Suppressor macrophage treated with lipopolysaccharide for 4 hours (primary cell): ENCODE measurements around the gene CCDC68.
A peak's percentile ranks its signal among the peaks of the same experiment; 100 is the strongest.

Source experiments
- DNase-seq: peaks from one replicate; pipeline ENCODE4 v3.0.0-alpha.2; 2020

The CCDC68 gene

DNA sequence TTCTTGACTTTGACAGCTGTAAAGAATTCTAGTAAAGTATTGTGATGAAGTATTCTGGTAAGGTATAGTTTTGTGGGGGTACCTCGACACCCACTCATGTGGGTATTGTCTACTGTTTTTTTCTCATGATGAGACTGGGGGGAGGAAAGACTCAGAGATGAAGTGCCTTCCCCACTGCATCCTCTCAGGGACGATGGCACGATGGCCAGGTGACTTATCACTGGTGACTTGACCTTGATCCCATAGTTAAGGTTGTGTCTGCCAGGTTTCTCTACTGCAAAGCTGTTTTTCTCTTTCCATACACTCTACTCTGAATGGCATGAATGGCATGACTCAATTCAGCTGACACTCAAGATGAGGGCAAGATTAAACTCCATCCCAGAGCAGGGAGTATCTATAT is 936 bp upstream of the CCDC68 start:
- no peak for DNase-seq

DNA sequence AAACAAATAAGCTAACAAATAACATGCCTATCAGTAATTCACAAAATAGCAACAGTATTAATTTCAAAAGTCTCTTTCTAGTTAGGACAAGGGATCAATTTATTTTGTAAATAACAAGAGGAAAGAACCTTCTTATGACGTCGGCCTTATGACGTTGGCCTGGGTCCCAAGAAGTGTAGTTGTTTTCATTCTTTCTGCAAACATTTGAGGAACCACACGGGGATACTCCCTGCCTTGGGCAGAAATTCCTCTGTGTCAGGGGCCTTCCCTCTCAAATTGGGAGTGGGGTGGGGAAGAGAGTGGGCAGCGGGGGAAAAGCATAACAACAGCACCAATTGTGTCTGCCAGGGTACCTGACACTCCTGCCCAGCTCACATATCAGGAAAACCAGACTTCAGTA is 1.3 kb downstream of the CCDC68 start:
- DNase-seq, result no peak

DNA sequence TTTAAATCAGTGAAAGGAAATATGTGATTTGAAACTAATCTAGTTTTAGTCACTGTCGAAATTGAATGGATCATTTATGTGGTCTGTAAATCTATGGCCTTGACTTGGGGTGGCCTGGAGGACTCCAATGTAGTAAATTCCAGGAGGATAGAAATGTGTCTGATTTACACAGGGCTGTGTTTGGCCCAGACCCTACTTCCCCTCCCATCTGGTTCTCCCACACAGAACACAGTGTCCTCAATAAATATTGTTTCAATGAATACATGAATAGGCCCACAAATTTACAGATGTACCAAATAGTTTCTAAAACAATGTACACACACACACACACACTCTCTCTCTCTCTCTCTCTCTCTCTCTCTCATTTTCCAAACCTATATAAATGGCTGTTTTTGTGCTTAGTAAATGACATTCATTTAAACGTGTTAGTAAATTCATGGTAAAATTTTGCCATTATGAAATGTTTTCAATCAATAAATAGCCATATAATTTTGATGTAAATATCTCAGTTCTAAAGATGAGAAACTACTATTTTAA is 1.9 kb downstream of the CCDC68 start:
- DNase-seq, result no peak

GRCh38 chr18:54956506-54956905 is 2.8 kb downstream of the CCDC68 start:
- no peak for DNase-seq

- DNase-seq, result peak; percentile 54
Measured at GRCh38 chr18:54952026-54952425, 7.2 kb downstream of the CCDC68 start.

DNA sequence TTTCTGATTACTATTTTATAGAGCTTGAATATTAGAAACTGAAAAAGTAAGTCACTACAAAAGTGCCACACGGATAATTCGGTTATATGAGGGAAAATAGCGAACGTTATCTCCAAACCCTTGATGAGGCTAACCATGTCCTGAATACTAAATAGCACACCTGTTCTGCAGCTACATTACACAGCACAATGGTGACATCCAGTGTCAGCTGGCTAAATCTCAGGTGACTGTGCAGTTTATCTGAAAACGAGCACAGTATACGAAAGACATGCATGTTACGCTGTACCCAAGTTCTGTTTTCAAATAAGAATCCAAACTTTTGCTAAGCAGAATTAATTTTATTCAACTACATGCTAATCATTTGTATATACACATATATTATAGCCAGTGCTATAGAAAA is 9.0 kb downstream of the CCDC68 start:
- no peak for DNase-seq

DNA sequence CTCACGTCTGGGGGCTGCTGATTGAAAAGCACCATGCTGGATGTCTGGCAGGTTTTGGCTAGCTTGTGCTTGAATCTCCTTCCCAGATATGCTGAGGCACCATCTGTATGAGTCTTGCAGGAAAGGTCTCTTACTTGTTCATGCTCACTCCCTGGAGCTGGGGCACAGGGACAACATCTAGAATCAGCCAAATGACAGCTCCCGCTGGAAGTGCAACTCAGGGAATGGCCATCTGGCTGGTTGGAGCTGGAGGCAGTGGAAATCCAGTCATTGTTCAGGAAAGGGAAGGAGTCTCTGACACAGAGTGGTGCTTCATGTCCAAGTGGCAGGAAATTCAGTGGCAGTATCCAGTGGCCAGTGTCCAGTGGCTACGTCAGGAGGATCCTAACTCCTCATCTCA is 9.7 kb downstream of the CCDC68 start:
- DNase-seq, result no peak

DNA sequence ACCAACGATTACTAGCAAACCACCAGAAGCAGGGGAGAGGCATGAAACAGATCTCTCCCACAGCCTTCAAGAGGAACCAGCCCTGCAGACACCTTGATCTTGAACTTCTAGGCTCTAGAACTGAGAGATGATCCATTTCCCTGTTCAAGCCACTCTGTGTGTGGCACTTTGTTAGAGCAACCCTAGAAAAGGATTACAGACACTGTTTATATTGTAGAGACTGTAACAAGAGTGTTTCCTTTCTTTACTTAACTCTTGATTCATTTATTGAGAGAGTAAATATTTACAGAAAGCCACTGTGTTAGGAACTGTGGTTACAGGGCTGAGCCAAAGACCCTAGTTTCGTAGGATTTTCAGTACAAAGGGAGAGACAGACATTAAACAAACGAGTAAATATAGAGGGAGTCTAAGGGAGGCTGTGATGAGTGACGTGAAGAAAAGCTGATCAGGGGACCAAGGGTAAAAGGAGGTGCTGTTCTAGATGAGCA is 10.9 kb downstream of the CCDC68 start:
- DNase-seq, result no peak

DNA sequence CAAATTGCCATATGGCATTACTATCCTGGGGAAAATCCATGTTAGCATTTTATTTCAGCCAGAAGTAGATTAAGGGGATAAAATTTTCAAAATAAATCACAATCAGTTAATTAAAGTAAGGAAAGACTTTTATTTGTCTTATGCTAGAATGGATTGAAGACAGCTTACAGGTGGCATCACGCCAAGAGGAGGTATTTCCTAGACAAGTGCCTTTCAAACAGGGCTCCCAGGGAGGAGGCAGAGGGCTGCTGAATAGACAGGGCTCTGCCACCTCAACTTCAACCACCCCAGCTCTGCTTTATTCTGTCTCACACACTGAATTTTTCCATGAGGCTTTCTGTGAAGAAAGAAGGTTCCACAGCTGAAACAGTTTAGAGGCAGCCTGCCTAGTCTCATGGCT is 12.2 kb downstream of the CCDC68 start:
- no peak for DNase-seq

- DNase-seq, result peak; percentile 70
Measured at GRCh38 chr18:54946149-54946581, 13.1 kb downstream of the CCDC68 start.

DNA sequence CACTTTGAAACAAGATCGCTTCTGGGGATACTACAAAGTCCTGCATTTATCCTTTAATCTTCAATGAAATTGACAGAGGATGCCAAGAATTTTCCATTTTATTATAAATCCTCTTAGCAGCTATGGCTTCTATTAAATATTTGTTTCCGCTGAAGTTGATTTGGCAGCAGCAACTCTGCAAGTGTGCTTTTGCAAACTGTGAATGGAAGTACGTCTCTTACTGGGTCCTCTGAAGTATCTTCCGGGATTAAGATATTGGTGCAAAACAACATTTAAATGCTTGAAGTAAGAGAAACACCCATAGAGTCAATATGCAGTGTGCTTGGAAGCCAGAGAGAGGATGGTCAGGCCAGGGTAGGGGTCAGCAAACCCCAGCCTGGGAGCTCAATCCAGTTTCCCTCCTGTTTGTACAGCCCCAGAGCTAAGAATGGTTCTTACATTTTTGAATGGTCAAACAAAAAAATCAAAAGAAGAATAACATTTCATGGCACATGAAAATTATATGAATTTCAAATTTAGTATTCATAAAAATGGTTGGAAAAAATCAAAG is 13.6 kb downstream of the CCDC68 start:
- DNase-seq, result no peak

GRCh38 chr18:54942569-54942968 is 16.7 kb downstream of the CCDC68 start:
- DNase-seq, result no peak

DNA sequence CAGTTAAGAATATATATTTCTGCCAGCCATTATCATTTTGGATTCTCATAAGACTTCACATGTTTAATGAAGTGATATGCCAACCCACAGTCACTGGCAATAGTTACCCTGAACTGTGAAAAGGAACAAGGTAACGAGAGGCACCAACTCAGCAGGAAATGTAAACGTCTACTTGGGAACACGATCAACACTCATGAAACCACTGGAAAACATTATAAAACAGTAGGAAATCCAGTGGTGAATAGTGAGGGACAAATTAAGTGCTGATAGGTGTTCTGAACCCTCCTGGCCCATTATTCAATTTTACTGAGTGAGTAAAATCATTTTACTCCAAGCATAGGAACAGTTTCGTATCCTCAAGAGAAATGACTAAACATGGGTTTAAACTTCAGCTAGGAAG is 17.1 kb downstream of the CCDC68 start:
- no peak for DNase-seq

- DNase-seq, result no peak
Measured at GRCh38 chr18:54939361-54939917, 19.8 kb downstream of the CCDC68 start.

DNA sequence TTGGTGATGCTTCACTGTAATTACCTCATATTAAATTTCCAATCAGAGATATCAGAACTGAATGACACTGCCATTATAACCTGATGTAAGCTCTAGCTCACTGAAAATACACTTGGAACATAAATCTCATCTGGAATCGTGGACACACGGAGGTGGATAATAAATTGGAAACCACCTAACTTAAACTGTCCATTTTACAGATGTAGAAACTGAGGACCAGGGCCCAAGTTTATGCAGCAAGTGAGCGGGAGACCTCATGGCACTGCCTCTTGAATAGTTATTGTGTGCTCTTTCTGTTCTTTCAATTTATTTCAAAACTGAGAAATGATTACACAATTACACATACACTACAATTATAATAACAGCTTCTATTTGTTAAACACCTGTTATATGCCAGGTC is 20.8 kb downstream of the CCDC68 start:
- no peak for DNase-seq

DNA sequence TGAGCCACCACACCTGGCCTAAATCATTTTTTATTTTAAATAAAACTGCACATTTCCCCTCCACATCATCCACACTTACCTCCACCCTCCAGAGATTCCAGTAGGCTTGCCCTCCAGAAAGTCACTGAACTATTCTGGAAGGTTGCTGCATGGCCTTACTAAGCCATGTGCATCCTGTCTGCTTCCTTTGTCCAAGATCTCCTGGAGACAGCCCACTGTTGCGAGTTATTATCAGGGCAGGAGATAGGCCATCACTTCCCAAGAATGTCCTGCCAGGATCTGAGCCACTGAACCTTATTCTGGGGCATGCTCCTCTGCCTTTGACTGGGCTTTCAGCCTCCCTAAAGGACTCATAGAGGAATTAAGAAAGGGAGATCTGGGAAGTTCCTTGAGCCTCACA is 26.8 kb downstream of the CCDC68 start:
- no peak for DNase-seq

GRCh38 chr18:54931152-54931551 is 28.1 kb downstream of the CCDC68 start:
- no peak for DNase-seq

- no peak for DNase-seq
Measured at GRCh38 chr18:54928236-54928635, 31.0 kb downstream of the CCDC68 start.

DNA sequence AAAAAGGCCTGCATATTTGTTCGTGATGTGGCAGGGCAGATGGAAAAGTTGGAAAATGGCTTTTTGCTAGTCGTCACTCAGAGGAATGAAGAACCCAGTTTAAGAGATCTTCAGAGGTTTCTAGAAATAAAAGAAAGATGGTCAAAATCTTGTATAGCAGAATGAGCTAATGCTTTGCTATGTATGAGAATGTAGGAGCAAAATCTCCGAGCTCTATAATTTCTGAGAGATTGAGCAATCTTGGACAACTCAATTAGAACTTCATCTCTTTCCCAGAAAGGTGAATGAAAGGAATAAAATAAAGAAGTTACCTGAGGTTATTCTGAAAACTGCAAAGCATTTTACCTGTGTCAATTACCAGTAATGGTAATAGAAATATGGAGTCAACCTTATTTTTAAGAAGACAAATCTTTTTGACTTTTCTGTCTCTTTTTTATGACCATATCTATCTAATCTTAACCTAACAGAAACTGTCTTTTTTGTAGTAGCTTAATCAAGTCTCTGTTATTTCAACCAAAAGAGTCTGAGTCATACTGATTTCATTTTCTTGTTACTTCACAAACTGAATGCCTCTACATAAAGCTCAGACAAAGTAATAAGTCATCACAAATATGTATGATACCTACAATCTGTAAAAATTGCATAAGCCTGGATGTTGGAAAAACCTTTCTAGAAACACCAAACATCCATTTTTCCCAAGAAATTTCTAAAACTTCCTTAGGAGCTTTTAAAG is 32.5 kb downstream of the CCDC68 start:
- DNase-seq, result no peak

GRCh38 chr18:54924948-54925347 is 34.3 kb downstream of the CCDC68 start:
- no peak for DNase-seq

GRCh38 chr18:54923339-54923956 is 35.8 kb downstream of the CCDC68 start:
- no peak for DNase-seq

GRCh38 chr18:54919412-54919811 is 39.8 kb downstream of the CCDC68 start:
- no peak for DNase-seq

- no peak for DNase-seq
Measured at GRCh38 chr18:54918060-54918459, 41.2 kb downstream of the CCDC68 start.

GRCh38 chr18:54916507-54916906 is 42.8 kb downstream of the CCDC68 start:
- no peak for DNase-seq
